Hematopoietic multipotent progenitor cell treated with erythropoietin and hydrocortisone succinate and interleukin-3 and kit ligand, for 17 days (in vitro differentiated cells): ENCODE data around the gene M6PR.

Source experiments
- DNase-seq: peaks from one replicate; pipeline ENCODE4 v3.0.0-alpha.2; 2015; ENCODE audit warnings: low spot score

M6PR gene

DNA sequence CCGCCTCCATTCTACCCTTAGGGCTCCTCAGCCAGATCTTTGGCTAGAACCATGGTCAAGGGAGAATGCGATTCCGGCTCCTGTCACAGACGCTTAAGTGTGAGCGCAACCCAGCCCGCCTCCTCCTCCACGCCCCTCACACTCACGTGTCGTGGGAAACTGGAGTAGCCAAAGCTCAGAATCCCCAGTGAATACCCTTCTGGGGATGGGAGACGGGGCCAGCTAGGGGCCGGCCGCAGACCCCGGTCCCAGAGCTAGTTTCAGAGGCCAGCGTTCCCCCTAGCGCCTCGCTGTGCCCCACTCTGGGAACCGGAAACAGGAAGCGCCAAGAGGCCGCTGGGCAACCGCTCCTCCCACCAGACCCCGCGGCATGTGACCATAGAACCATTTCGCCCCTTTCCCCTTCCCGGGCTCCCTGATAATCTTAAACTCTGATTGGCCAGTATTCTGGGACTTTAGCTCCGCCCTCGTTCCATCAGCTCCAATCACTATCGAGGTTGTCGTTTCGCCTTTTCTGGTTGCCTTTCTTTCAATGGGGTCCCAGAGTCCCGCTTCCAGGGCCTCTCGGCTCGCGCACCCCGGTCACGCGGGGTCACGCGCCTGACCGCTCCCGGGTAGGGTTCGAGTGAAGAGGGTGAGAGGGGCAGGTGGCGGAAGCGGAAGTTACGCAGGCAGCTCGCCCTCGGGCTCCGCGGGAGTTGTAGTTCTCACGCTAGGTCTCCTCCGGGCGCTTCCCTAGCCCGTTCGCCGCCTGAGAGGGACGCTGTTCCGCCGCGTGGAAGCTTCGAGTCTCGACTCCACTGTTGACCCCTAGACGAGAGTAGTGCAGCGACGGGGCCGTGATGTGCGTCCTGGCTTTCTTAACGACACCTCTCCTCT is at the start of gene M6PR:
Gene M6PR, minus strand, starts transcription at position 304 of the 879 bp plus-strand sequence. CDS start 3,241 bp downstream, outside the sequence.
- peak; percentile 93 for DNase-seq

GRCh38 chr12:8996682-8997405 is 47.4 kb upstream of the M6PR start:
- DNase-seq, result no peak

DNA sequence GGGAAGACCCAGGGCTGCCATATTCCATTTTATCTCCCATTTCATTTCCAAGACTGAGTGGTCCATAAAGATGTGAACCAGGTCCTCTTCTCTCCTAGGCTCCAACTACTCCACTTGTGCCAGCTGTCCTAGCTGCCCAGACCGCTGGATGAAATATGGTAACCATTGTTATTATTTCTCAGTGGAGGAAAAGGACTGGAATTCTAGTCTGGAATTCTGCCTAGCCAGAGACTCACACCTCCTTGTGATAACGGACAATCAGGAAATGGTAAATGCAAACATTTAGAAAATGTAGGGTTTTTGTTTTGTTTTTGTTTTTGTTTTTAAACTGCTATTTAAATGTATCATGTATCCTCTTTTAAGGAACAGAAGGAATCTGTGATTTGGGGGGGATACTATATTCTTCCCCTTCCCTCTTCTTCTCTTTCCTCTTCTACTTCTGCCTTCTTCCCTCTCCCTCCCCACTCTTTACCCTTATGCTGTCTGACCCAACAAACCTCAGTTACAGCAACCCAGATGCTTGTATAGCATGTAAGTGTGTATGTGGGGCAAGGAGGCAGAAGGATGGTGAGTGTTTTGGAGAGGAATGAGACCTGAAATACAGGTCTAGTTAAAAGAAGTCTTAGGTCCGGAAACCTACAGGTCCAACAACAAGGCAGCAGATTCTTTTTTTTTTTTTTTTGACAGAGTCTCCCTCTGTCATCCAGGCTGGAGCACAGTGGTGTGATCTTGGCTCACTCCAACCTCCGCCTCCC is 45.8 kb upstream of the M6PR start:
- no peak for DNase-seq

DNA sequence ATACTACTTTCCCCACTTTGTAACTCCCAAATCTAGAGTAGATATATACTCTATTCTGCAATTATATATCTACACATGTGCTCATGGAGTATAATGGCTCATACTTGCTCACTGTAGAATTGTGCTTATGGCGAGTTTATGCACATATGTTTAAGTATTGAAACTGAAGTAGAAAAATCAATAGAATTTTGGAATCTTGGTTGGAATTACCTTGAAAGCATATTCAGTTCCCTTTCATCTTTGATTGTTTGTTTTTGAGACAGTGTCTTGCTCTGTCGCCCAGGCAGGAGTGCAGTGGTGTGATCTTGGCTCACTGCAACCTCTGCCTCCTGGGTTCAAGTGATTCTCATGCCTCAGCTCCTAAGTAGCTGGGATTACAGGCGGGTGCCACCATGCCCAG is 44.4 kb upstream of the M6PR start:
- no peak for DNase-seq

- no peak for DNase-seq
These were observed 42.2 kb upstream of the M6PR start for GRCh38 chr12:8991371-8992345.

DNA sequence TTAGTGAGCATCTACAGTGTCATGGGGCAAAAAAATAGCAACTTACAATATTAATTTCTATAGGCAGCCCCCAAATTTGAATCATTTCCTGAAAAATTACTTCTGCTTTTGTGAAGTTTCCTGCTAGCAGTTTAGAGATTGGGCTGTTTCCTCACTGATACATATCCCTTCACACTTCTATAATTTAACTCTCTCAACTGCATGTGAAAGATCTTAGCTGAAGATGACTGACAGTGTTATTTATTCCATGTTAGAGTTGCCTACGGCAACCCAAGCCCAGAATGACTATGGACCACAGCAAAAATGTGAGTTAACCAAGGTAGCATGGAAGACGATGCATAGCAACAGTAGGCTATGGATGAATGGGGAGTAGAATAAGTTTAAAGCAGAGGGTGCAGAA is 40.0 kb upstream of the M6PR start, which contains the start of gene KLRG1:
Gene KLRG1, plus strand, starts transcription at position 134 of the 400 bp plus-strand sequence. Its CDS starts 90 bp downstream, at position 224.
- DNase-seq, result no peak

GRCh38 chr12:8987685-8988084 is 38.2 kb upstream of the M6PR start:
- no peak for DNase-seq

- no peak for DNase-seq
These were observed 37.7 kb upstream of the M6PR start for GRCh38 chr12:8987163-8987562.

DNA sequence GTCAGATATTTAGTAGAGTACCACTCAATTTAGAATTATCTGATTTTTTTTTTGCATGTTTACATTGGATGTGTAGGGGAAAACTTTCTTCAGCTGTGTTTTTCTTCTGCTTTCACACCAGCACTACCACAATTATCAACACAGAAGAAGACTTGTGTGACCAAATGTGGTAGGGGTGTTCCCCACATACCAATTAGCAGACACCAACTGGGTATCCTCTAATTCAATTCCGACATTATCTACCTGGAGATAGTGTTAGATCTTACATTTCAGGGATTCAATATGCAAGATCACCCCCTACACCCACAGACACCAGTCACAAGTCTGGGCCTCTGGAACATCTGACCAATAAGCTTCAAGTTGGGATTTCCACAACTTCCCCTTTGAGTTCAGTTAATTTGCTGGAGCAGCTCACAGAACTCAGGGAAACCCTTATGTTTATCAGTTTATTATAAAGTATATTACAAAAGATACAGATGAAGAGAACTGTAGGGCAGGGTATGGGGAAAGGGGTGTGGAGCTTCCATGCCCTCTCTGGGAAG is 35.8 kb upstream of the M6PR start:
- no peak for DNase-seq

GRCh38 chr12:8980137-8980536 is 30.7 kb upstream of the M6PR start:
- DNase-seq, result no peak

- DNase-seq, result no peak
These were observed 21.0 kb upstream of the M6PR start for GRCh38 chr12:8970432-8970831.

- DNase-seq, result no peak
These were observed 20.5 kb upstream of the M6PR start for GRCh38 chr12:8969861-8970411.

- DNase-seq, result no peak
These were observed 19.3 kb upstream of the M6PR start for GRCh38 chr12:8968761-8969160.

GRCh38 chr12:8960176-8960575 is 10.7 kb upstream of the M6PR start:
- no peak for DNase-seq

DNA sequence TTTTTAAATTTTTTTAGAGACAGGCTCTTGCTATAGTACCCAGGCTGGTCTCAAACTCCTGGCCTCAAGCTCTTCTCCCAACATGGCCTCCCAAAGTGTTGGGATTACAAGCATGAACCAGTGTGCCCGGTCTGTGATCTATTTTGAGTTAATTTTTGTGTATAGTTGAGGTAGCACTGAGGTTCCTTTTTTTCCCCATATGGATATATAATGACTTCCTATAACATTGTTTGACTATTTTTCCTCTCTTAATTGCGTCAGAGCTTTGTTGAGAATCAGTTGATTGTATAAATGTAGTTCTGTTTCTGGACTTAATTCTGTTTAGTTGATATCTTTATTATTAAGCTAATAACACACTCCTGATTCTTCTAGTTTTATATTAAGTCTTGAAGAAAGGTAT is 8.6 kb upstream of the M6PR start:
- DNase-seq, result no peak

- DNase-seq, result no peak
These were observed 8.1 kb upstream of the M6PR start for GRCh38 chr12:8957561-8957960.

- DNase-seq, result no peak
These were observed 7.3 kb upstream of the M6PR start for GRCh38 chr12:8956772-8957171.

DNA sequence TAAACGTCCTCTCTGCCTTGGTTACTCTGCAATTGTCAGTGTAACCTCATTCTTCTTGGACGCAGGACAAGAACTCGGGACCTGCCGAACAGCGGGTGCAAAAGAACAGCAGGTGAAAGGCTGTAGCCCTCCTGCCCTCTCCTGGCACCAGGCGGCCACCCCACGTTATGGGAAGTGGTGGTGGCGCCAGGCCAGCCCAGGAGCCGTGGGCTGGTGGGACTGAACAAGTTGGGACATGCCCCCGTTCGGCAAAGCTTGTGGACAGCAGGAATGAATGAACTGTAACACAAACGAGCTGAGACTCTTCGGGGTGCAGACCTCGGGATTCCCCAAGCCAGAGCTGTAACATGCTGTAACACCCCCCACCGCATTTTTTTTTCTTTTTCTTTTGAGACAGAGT is 6.6 kb upstream of the M6PR start:
- no peak for DNase-seq

DNA sequence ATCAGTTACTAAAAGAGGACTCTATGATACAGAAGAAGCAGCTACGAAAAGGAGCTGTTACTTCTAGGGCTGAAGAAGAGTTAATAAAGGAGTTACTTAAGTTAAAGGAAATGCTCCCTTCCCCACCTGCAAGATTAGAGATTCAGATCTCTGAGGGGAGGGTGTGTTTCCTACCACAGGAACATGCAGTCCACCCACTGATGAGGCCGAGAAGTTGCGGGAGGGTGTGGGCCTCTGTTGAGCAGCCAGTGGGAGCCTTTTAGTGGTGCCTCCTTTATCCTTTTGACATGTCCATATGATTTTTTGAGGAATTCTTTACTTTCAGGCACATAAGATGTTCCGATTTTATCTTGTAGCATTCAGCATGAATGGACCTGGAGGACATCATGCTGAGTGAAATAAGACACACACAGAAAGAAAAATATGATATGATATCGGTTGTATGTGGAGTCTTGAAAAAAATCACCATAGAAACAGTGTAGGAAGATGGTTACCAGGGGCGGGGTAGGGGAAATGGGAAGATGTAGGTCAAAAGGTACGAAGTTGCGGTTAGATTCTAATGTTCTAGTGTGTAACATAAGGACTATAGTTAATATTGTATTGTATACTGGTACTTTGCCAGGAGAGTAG is 4.4 kb upstream of the M6PR start:
- no peak for DNase-seq

DNA sequence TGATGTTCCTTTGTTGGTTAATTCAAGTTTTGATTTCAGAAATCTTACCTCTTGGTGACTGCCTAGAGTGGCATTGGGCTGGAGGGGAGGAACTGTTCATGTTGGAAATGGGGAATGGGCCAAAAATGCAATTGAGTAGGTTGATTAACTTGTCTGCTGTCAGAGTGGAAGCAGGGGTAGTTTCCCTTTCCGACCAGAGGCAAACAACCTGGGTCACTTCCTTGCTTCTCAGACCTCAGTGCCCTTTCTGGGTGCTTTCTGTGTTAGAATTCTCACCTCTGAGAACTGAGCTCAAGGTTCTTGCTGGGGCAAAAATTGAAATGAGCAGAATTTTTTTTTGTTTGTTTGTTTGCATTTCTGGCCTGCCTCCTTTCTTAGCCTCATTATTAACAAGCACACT is 2.3 kb upstream of the M6PR start:
- no peak for DNase-seq
